PC-9 (cell line): ENCODE results near the gene ATP6V0D1. TPM values are rescaled to one million over a fixed set of nuclear protein-coding genes. Genes with fewer than 3 reads are reported as not detected.

Source experiments
- BruUV-seq: library from RNA; stranded (reverse); fragments of 400-500 nt; replicated peaks from 2 replicates; lab custom pipeline; 2021; lab: Mats Ljungman, UMichigan
- CTCF ChIA-PET: fragments of 300-600 bp; sonication (Branson Sonifier 250); formaldehyde crosslinking; loops from one replicate; lab custom pipeline; 2022; ENCODE audit warnings: antibody characterized with exemption; lab: Charles Lee
- POLR2A ChIA-PET: fragments of 300-600 bp; sonication (Branson Sonifier 250); formaldehyde crosslinking; loops from one replicate; lab custom pipeline; 2022; ENCODE audit warnings: antibody characterized with exemption; ENCODE audit not compliant: unreplicated experiment; lab: Charles Lee
- DNase-seq, 2 experiments: peaks; one replicate each; pipeline versions ENCODE4 v3.0.0 to v3.0.0-alpha.2; 2015 to 2022; ENCODE audit warnings: mixed read lengths in 1 of 2
- H2AFZ ChIP-seq: fragments of 200-600 bp; sonication (generic); 2 replicates; pipeline ENCODE4 v1.8.1; 2017; ENCODE audit warnings: antibody characterized with exemption
- H3F3A ChIP-seq: fragments of 200-600 bp; sonication (generic); 2 replicates; pipeline ENCODE4 v1.8.1; 2017; ENCODE audit warnings: antibody characterized with exemption, mild to moderate bottlenecking, low read depth; ENCODE audit not compliant: insufficient read depth
- H3K27ac ChIP-seq: fragments of 200-600 bp; sonication (generic); 2 replicates; pipeline ENCODE4 v1.6.1; 2016; ENCODE audit warnings: mixed run types
- H3K27me3 ChIP-seq: fragments of 200-600 bp; sonication (generic); 2 replicates; pipeline ENCODE4 v1.6.1; 2016; ENCODE audit warnings: low read depth, mixed run types; ENCODE audit not compliant: insufficient read depth
- H3K36me3 ChIP-seq: fragments of 200-600 bp; sonication (generic); 2 replicates; pipeline ENCODE4 v1.6.1; 2016; ENCODE audit warnings: low read depth, mixed run types
- H3K4me1 ChIP-seq: fragments of 200-600 bp; sonication (generic); replicated peaks from 2 replicates; pipeline ENCODE4 v1.6.1; 2016; ENCODE audit warnings: mixed run types; ENCODE audit not compliant: insufficient read depth
- H3K4me2 ChIP-seq: fragments of 200-600 bp; sonication (generic); 2 replicates; pipeline ENCODE4 v1.6.1; 2017; ENCODE audit warnings: mixed run types
- H3K4me3 ChIP-seq: fragments of 200-600 bp; sonication (generic); 2 replicates; pipeline ENCODE4 v1.6.1; 2016; ENCODE audit warnings: mixed run types
- H3K79me2 ChIP-seq: fragments of 200-600 bp; sonication (generic); 2 replicates; pipeline ENCODE4 v1.6.1; 2017; ENCODE audit warnings: low read depth, mixed run types
- H3K9me2 ChIP-seq: fragments of 200-600 bp; sonication (generic); 2 replicates; pipeline ENCODE4 v1.8.1; 2017; ENCODE audit warnings: mild to moderate bottlenecking; ENCODE audit not compliant: insufficient read depth
- H3K9me3 ChIP-seq: fragments of 200-600 bp; sonication (generic); 2 replicates; pipeline ENCODE4 v1.8.1; 2016; ENCODE audit warnings: low read depth; ENCODE audit not compliant: insufficient read depth
- H4K20me1 ChIP-seq: fragments of 200-600 bp; sonication (generic); 2 replicates; pipeline ENCODE4 v1.8.1; 2017; ENCODE audit not compliant: insufficient read depth
- CTCF ChIP-seq: fragments of 200-600 bp; sonication (generic); conservative IDR thresholded peaks from 2 replicates; pipeline ENCODE4 v1.6.1; 2017; ENCODE audit warnings: mixed run types, antibody characterized with exemption, mild to moderate bottlenecking, moderate library complexity
- EZH2 ChIP-seq: fragments of 200-600 bp; sonication (generic); IDR thresholded peaks from 2 replicates; pipeline ENCODE4 v1.8.0; 2017; ENCODE audit warnings: antibody characterized with exemption, low read depth
- intact Hi-C: fragments of 100-400 bp; cut with micrococcal nuclease; formaldehyde crosslinking; loops from one replicate; pipeline ENCODE4 v1.10.0; 2022; ENCODE audit not compliant: unreplicated experiment
- total RNA-seq: library from RNA; stranded (reverse); gene quantifications from 2 replicates; pipeline ENCODE4 v1.2.3, GENCODE V29; 2021

ATP6V0D1 gene
- total RNA-seq, 1 experiment from 2014 or later = 61.0 TPM

GRCh38 chr16:67486805-67487204, 5.8 kb upstream of the ATP6V0D1 start:
- H3K27me3 ChIP-seq = no peaks in the 10 kb centered on the region
- no peak overlapping the region for H2AFZ ChIP-seq
- H3K4me1 ChIP-seq = peaks cover 9% of the 10 kb centered on the region
- no peak overlapping the region for H3K4me3 ChIP-seq
- POLR2A ChIA-PET = interaction anchor here (0.7 kb wide), 1 partner anchor 172 kb away, joined by 6 read pairs; no protein-coding TSS in a partner anchor
- no peaks in the 10 kb centered on the region for H3K36me3 ChIP-seq
- TF ChIP-seq EZH2 (no peak), CTCF (no peak)
- CTCF ChIA-PET = no interaction called here
- no peaks in the 10 kb centered on the region for H3K9me3 ChIP-seq
- no peak overlapping the region for H3K4me2 ChIP-seq
- 0 out of 2 replicates have a peak, but pooled peaks cover 3% of the 10 kb centered on the region for H3F3A ChIP-seq
- H3K79me2 ChIP-seq = 0 out of 2 replicates have a peak, but pooled peaks cover 8% of the 10 kb centered on the region
- no peaks in the 10 kb centered on the region for H3K9me2 ChIP-seq
- intact Hi-C loops = loop anchor here (10.0 kb wide), 1 partner anchor 78 kb away; the partner anchor contains the start of gene CTCF
- no peak for DNase-seq
- BruUV-seq = no TSS peak
- no peak overlapping the region for H3K27ac ChIP-seq
- H4K20me1 ChIP-seq = no peaks in the 10 kb centered on the region

GRCh38 chr16:67483731-67484525, 3.0 kb upstream of the ATP6V0D1 start:
- Histone ChIP-seq H3K4me1 (peaks cover 19% of the 10 kb centered on the region), H3K27ac (no peak overlapping the region), H3K9me2 (no peaks in the 10 kb centered on the region), H3K9me3 (no peaks in the 10 kb centered on the region), H3K79me2 (peaks cover 24% of the 10 kb centered on the region), H3K4me2 (no peak overlapping the region), H3K27me3 (no peaks in the 10 kb centered on the region), H3K4me3 (no peak overlapping the region), H2AFZ (no peak overlapping the region), H3K36me3 (no peaks in the 10 kb centered on the region), H4K20me1 (0 out of 2 replicates have a peak, but pooled peaks cover 5% of the 10 kb centered on the region), H3F3A (peaks cover 8% of the 10 kb centered on the region; the same call in 1 of the 2 replicates)
- intact Hi-C loops = loop anchor here (10.0 kb wide), 1 partner anchor 81 kb away; the partner anchor contains the start of gene CTCF
- TF ChIP-seq EZH2 = no peak
- no peak for TF ChIP-seq CTCF
- no TSS peak for BruUV-seq
- ChIA-PET CTCF (no interaction called here), POLR2A (no interaction called here)
- DNase-seq = no peak

- TF ChIP-seq CTCF = no peak
- ChIA-PET CTCF (no interaction called here), POLR2A (no interaction called here)
- Histone ChIP-seq H3K27ac (no peak within 1 kb of the TSS), H3K79me2 (peaks cover 30% of the 10 kb centered on the region), H3K4me2 (no peak within 1 kb of the TSS), H3K9me3 (no peaks in the 10 kb centered on the region), H3K9me2 (no peaks in the 10 kb centered on the region), H2AFZ (no peak within 1 kb of the TSS), H3F3A (peaks cover 8% of the 10 kb centered on the region; the same call in 1 of the 2 replicates), H3K27me3 (no peaks in the 10 kb centered on the region), H4K20me1 (peaks cover 5% of the 10 kb centered on the region; the same call in 1 of the 2 replicates), H3K4me1 (peaks cover 19% of the 10 kb centered on the region), H3K4me3 (no peak within 1 kb of the TSS), H3K36me3 (no peaks in the 10 kb centered on the region)
- DNase-seq = no peak
- intact Hi-C loops = loop anchor here (10.0 kb wide), 1 partner anchor 82 kb away; the partner anchor contains the start of gene CTCF
- no TSS peak for BruUV-seq
These were observed 2.2 kb upstream of the ATP6V0D1 start, which contains the start of gene AGRP for GRCh38 chr16:67483150-67483549. Gene AGRP, minus strand, starts transcription at chr16:67483547. Its CDS starts 149 bp downstream, at chr16:67483398.
